Thoracic aorta (tissue), 2 donors: ENCODE results near the gene PHETA1. TPM values are rescaled to one million over a fixed set of nuclear protein-coding genes. Genes with fewer than 3 reads are reported as not detected.

ENCODE experiments used
- ATAC-seq: fragments of 150-250 bp; one replicate; pipeline ENCODE4 v1.8.0; 2017; ENCODE audit warnings: low read depth; ENCODE audit not compliant: insufficient number of reproducible peaks, low FRiP score
- DNase-seq: peaks from one replicate; pipeline ENCODE4 v3.0.0-alpha.2; 2020; ENCODE audit warnings: low spot score
- H3K27ac ChIP-seq, 2 donors: fragments of 200-600 bp; sonication (generic); 1 replicate in 1 of 2; 2 replicates in 1 of 2; pipeline ENCODE4 v1.5.1; 2016; ENCODE audit warnings: mild to moderate bottlenecking in 2 of 2, moderate library complexity in 2 of 2
- H3K27me3 ChIP-seq: fragments of 200-600 bp; sonication (generic); replicated peaks from 2 replicates; pipeline ENCODE4 v1.6.0; 2016; ENCODE audit warnings: mild to moderate bottlenecking; ENCODE audit not compliant: insufficient read depth
- H3K36me3 ChIP-seq: fragments of 200-600 bp; sonication (generic); one replicate; pipeline ENCODE4 v1.5.1; 2016
- H3K4me1 ChIP-seq, 2 donors: fragments of 200-600 bp; sonication (generic); 1 replicate in 1 of 2; 2 replicates in 1 of 2; pipeline versions ENCODE4 v1.5.1 to v1.6.0; 2016; ENCODE audit warnings: low read depth in 2 of 2, mild to moderate bottlenecking in 1 of 2; ENCODE audit not compliant: control insufficient read depth in 1 of 2
- H3K4me3 ChIP-seq: fragments of 200-600 bp; sonication (generic); 2 replicates; pipeline ENCODE4 v1.5.1; 2016; ENCODE audit warnings: mild to moderate bottlenecking
- H3K9me3 ChIP-seq: fragments of 200-600 bp; sonication (generic); 2 replicates; pipeline ENCODE4 v1.5.1; 2016
- total RNA-seq, 2 donors: library from RNA; depleted of rRNA; stranded (reverse); fragments of >200 nt; gene quantifications; one replicate each; pipeline versions ENCODE4 v1.1.0 to v1.2.3, GENCODE V29; 2016
- TF ChIP-seq, protein P1 (sequence below): fragments of 200-600 bp; sonication (generic); IDR thresholded peaks from one replicate; pipeline ENCODE4 v1.5.1; 2019; ENCODE audit warnings: antibody characterized with exemption

The PHETA1 gene
- total RNA-seq, 2 donors from 2014 or later: 12.6 to 14.7 TPM

DNA sequence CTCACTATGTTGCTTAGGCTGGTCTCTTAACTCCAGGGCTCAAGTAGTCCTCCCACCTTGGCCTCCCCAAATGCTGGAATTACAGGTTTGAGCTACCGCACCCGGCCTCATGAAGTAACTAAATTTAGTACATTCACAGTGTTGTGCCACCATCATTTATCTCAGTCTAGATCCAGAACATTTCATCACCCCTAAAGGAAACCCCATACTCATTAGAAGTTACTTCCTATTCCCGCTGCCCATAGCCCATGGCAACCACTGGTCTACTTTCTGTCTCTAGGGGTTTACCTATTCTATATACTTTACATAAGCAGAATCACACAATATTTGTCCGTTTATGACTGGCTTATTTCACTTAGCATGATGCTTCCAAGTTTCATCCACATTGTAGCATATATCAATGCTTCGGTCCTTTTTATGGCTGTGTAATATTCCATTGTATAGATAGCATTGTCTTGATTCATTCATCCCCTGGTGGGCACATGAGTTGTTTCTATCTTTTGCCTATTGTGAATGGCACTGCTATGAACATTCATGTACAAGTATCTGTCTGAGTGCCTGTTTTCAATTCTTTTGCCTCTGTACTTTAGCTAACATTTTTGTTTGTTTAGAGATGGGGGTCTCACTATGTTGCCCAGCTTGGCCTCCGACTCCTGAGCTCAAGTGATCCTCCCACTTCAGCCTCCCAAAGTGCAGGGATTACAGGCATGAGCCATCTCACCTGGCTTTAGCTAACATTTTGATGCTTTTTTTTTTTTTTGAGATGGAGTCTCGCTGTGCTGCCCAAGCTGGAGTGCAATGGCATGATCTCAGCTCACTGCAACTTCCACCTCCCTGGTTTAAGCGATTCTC is 26.7 kb upstream of the PHETA1 start:
- H3K9me3 ChIP-seq: no peaks in the 10 kb centered on the region
- no peak for DNase-seq
- no peak overlapping the region for H3K4me3 ChIP-seq
- no peak for ATAC-seq
- TF ChIP-seq, protein P1, sequence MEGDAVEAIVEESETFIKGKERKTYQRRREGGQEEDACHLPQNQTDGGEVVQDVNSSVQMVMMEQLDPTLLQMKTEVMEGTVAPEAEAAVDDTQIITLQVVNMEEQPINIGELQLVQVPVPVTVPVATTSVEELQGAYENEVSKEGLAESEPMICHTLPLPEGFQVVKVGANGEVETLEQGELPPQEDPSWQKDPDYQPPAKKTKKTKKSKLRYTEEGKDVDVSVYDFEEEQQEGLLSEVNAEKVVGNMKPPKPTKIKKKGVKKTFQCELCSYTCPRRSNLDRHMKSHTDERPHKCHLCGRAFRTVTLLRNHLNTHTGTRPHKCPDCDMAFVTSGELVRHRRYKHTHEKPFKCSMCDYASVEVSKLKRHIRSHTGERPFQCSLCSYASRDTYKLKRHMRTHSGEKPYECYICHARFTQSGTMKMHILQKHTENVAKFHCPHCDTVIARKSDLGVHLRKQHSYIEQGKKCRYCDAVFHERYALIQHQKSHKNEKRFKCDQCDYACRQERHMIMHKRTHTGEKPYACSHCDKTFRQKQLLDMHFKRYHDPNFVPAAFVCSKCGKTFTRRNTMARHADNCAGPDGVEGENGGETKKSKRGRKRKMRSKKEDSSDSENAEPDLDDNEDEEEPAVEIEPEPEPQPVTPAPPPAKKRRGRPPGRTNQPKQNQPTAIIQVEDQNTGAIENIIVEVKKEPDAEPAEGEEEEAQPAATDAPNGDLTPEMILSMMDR: no peak
- H3K27me3 ChIP-seq: no peaks in the 10 kb centered on the region
- H3K27ac ChIP-seq: no peak overlapping the region
- H3K4me1 ChIP-seq: peaks cover 0 to 14% of the 10 kb centered on the region in 2 donors
- no peaks in the 10 kb centered on the region for H3K36me3 ChIP-seq

DNA sequence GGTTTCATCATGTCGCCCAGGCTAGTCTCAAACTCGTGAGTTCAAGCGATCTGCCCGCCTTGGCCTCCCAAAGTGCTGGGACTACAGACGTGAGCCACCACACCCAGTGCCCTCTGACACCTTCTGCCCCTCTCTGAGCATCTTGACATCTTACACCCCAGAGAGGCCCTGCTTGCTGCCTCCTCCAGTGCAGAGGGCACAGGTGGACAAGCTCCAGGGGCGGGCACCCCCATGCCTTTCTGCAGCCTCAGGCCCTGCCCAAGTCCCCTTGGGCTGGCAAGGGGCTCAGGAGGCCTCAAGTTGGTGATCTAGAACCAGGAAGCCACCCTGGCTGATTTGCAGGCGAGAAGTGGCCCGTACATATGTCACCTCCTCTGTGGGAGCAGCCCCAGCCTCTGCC is 25.6 kb upstream of the PHETA1 start:
- DNase-seq (no peak), ATAC-seq (no peak)
- TF ChIP-seq, protein P1: no peak
- H3K27ac ChIP-seq: no peak overlapping the region
- peaks cover 0 to 14% of the 10 kb centered on the region in 2 donors for H3K4me1 ChIP-seq
- no peaks in the 10 kb centered on the region for H3K9me3 ChIP-seq
- H3K27me3 ChIP-seq: no peaks in the 10 kb centered on the region
- no peak overlapping the region for H3K4me3 ChIP-seq
- no peaks in the 10 kb centered on the region for H3K36me3 ChIP-seq

DNA sequence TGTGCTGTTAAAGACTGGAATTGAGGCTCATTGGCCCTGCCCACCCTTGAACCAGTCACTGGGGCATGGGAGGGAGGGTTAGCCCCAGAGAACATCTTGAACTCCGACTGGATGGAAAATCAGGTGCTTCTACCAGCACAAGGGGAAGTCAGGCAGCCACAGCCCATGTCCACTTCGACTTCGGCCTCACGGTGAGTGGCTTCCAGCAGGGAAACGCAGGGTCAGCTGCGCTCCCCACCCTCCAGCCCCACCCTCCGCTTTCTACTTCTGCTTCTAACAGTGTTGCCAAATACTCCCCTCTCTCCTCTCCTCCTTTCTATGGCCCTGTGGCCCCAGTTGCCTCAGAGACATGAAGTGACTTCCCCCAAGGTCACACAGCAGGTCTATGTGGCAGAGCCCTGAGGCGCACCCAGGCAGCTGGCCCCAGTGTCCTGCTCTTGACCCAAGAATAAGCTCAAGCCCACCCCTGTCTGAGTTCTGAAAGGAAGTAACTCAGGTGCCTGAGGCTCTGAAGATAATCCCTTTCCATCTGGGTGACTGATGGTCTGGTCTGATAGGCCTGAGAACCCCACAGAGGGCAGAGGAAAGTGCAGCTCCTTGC is 24.9 kb upstream of the PHETA1 start:
- TF ChIP-seq, protein P1: no peak
- ATAC-seq: no peak

DNA sequence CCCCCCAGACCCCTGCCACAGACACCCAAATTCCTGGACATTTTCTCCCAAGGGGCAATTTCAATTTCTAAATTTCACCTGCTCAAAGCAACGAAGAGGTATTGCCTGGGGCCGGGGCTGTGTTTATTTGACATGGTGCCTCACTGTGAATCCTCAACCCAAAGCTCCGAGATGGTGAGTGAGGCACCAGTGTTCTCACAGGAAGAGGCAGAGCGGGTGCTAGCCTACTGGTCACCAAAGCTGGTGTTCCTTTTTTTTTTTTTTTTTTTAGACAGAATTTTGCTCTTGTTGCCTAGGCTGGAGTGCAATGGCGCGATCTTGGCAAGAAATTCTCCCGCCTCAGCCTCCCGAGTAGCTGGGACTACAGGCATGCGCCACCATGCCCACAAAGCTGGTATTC is 22.0 kb upstream of the PHETA1 start:
- H3K4me3 ChIP-seq: no peak overlapping the region
- no peaks in the 10 kb centered on the region for H3K36me3 ChIP-seq
- ATAC-seq (no peak), DNase-seq (no peak)
- no peaks in the 10 kb centered on the region for H3K27me3 ChIP-seq
- no peaks in the 10 kb centered on the region for H3K4me1 ChIP-seq
- TF ChIP-seq, protein P1: no peak
- no peak overlapping the region for H3K27ac ChIP-seq
- no peaks in the 10 kb centered on the region for H3K9me3 ChIP-seq

More for the DNA sequence above, 24.9 kb upstream of the PHETA1 start:
- H3K27ac ChIP-seq: no peak overlapping the region
- no peak for DNase-seq
- no peaks in the 10 kb centered on the region for H3K27me3 ChIP-seq
- H3K4me3 ChIP-seq: no peak overlapping the region
- no peaks in the 10 kb centered on the region for H3K9me3 ChIP-seq
- H3K4me1 ChIP-seq: peaks cover 0 to 14% of the 10 kb centered on the region in 2 donors
- no peaks in the 10 kb centered on the region for H3K36me3 ChIP-seq

DNA sequence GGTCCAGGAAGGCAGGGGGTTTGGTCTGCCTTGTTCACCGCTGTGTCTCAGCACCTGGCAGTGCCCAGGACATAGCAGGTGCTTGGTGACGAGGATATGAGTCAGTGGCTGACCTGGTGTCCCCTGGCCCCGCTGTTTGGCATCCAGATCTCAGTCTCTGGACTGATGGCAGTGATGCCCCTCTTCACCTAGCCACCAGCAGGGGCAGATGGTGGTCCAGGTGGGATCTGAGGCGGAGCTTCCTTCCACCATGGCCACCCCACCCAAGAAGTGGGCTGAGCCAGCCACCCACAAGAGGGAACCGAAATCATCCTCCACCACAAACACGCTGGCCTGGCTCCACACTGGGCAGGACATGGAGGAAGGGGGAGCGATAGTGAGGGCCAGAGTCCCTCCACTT is 20.7 kb upstream of the PHETA1 start:
- ATAC-seq: no peak
- no peak for DNase-seq
- Histone ChIP-seq H3K9me3 (no peaks in the 10 kb centered on the region), H3K4me1 (no peaks in the 10 kb centered on the region), H3K27ac (no peak overlapping the region), H3K27me3 (no peaks in the 10 kb centered on the region), H3K4me3 (no peak overlapping the region), H3K36me3 (no peaks in the 10 kb centered on the region)
- TF ChIP-seq, protein P1: no peak
